ENCODE results near the gene ARAP2.

GRCh38 chr4:36264207-36264826 lies 20.0 kb upstream of the ARAP2 start:
- TF ChIP-seq CTCF (tag by site-specific recombination; IDR thresholded peaks at IDR 0.05) (no peak), ZNF449 (tag by site-specific recombination; IDR thresholded peaks at IDR 0.05) (no peak), ZBTB7A (tag by site-specific recombination; IDR thresholded peaks at IDR 0.05; ENCODE audit: low read depth) (no peak), ZBTB49 (tag by site-specific recombination; IDR thresholded peaks at IDR 0.05; ENCODE audit: low read depth) (no peak), ZNF629 (tag by site-specific recombination; IDR thresholded peaks at IDR 0.05) (no peak), TRIM28 (IDR thresholded peaks at IDR 0.05; ENCODE audit: borderline replicate concordance, low read length) (no peak), ZNF544 (tag by site-specific recombination; IDR thresholded peaks at IDR 0.05) (no peak), PBX3 (CRISPR knock-in tag; IDR thresholded peaks at IDR 0.05) (no peak), ZNF23 (tag by site-specific recombination; IDR thresholded peaks at IDR 0.05; ENCODE audit: borderline replicate concordance) (no peak), ZFP69B (tag by site-specific recombination; IDR thresholded peaks at IDR 0.05) (no peak), ZNF747 (tag by site-specific recombination; IDR thresholded peaks at IDR 0.05) (no peak), HOXC10 (CRISPR knock-in tag; IDR thresholded peaks at IDR 0.05) (no peak)

All from HEK293 (cell line).